ENCODE measurements around the gene ARF6.

DNA sequence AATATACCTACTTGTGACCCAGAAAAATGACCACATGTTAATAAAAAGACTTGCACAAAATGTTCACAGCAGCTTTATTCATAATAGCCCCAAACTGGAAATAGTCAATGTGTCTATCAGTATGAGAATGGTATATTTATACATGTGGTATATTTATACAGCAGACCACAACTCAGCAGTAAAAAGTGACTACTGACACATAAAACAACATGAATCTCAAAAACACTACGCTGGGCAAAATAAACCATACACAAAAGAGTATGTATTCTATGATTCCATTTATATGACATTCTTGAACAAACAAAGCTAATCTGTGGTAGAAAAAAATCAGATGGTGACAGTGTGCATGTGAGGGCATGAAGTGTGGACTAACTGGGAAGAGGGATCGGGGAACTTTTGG lies 35.1 kb downstream of the ARF6 start:
- TF ChIP-seq POLR2AphosphoS5 (IDR thresholded peaks at IDR 0.05; ENCODE audit: insufficient read depth in 1 of 2, low read depth in 1 of 2): no peak
- TF ChIP-seq CTCF (IDR thresholded peaks at IDR 0.05): no peak
